H1 (cell line): Measurements from ENCODE around the gene SFMBT2. TPM values are rescaled to one million over a fixed set of nuclear protein-coding genes. Genes with fewer than 3 reads are reported as not detected.

Experiments
- MAFK ChIP-seq: IDR thresholded peaks from 2 replicates; pipeline ENCODE4 v1.6.1; 2012; ENCODE audit warnings: low read depth, mild to moderate bottlenecking, improper control_type of control experiment, low read length
- ZNF274 ChIP-seq: IDR thresholded peaks from 2 replicates; pipeline ENCODE4 v1.7.0; 2012; ENCODE audit warnings: low read length, borderline replicate concordance; ENCODE audit errors: extremely low read depth
- polyA plus RNA-seq, 7 experiments: library from polyadenylated mRNA; depleted of rRNA in 3 of 7; stranded (reverse) in 5 of 7; unstranded in 2 of 7; fragments of >200 nt in 5 of 7; fragments of 200-250 nt in 2 of 7; gene quantifications; 1 replicate in 5 of 7; 2 replicates in 1 of 7; 4 replicates in 1 of 7; pipeline versions ENCODE4 v1.2.1 to v1.2.3, GENCODE V29; 2011 to 2013; ENCODE audit warnings: missing spikeins in 2 of 7, mixed read lengths in 2 of 7
- total RNA-seq: library from RNA; stranded (reverse); fragmentation: NEBNext Ultra II Directional; extraction: Animal tissue kit (Norgen Biotek cat#: 25700); gene quantifications from 2 replicates; pipeline ENCODE4 v1.2.1, GENCODE V29; 2021
- TF ChIP-seq, protein P1 (sequence below): IDR thresholded peaks from 2 replicates; pipeline ENCODE4 v1.6.1; 2011; ENCODE audit warnings: low read length, improper control_type of control experiment

SFMBT2 gene
- total and polyA plus RNA-seq, 2 of the 8 experiments (the other 6 are each of a cell fraction or from before 2014, with no cell fraction given), result 2.9 to 11.0 TPM

DNA sequence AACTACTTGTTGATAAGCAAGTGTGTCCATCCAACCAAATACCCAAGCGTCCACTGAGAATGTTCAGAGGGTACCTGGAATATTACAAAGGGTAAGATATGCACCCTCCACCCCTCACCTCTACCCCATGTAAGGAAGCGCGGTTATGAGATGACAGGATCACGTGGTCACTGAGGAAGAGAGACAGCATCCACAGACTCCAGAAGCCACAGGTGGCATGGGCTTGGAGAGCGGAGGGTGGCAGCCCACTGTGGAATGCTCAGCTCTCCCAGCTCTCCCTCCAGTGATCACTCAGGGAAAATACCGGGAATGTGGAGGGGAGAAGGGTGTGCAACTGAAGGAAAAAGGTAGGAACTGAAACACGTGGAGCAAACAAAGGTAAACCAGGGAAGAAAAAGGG is 25.7 kb downstream of the SFMBT2 start (continued):
- TF ChIP-seq MAFK, result no peak
- no peak for TF ChIP-seq ZNF274
- TF ChIP-seq, protein P1, sequence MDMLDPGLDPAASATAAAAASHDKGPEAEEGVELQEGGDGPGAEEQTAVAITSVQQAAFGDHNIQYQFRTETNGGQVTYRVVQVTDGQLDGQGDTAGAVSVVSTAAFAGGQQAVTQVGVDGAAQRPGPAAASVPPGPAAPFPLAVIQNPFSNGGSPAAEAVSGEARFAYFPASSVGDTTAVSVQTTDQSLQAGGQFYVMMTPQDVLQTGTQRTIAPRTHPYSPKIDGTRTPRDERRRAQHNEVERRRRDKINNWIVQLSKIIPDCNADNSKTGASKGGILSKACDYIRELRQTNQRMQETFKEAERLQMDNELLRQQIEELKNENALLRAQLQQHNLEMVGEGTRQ, result no peak
